CD8-positive, alpha-beta memory T cell (primary cell): ENCODE results near the gene SLIT3. TPM values are rescaled to one million over a fixed set of nuclear protein-coding genes. Genes with fewer than 3 reads are reported as not detected.

Experiments used
- CTCF ChIA-PET: fragments of 350-600 bp; sonication (Branson Sonifier 250); formaldehyde crosslinking; loops from one replicate; lab custom pipeline; 2021; ENCODE audit warnings: antibody characterized with exemption; lab: Charles Lee
- POLR2A ChIA-PET: fragments of 350-600 bp; sonication (Branson Sonifier 250); formaldehyde crosslinking; loops from one replicate; lab custom pipeline; 2021; ENCODE audit warnings: antibody characterized with exemption; lab: Charles Lee
- DNase-seq, 5 donors: peaks; one replicate each; pipeline versions ENCODE4 v3.0.0 to v3.0.0-alpha.2; 2020 to 2022; ENCODE audit warnings: mixed read lengths in 1 of 5
- H3K27ac ChIP-seq: one replicate; pipeline ENCODE4 v1.7.0; 2013; ENCODE audit warnings: low read depth, mild to moderate bottlenecking, low read length, moderate library complexity
- H3K27me3 ChIP-seq: 2 replicates; pipeline ENCODE4 v1.7.0; 2013; ENCODE audit warnings: low read length, mild to moderate bottlenecking; ENCODE audit not compliant: insufficient read depth, poor library complexity, severe bottlenecking
- H3K36me3 ChIP-seq: 2 replicates; pipeline ENCODE4 v1.7.0; 2013; ENCODE audit warnings: mild to moderate bottlenecking, low read length, moderate library complexity; ENCODE audit not compliant: insufficient read depth
- H3K4me1 ChIP-seq: 2 replicates; pipeline ENCODE4 v1.7.0; 2013; ENCODE audit warnings: mild to moderate bottlenecking, low read length, moderate library complexity; ENCODE audit not compliant: insufficient read depth
- H3K4me3 ChIP-seq: 2 replicates; pipeline ENCODE4 v1.7.0; 2013; ENCODE audit warnings: mild to moderate bottlenecking, low read length
- H3K9me3 ChIP-seq: 2 replicates; pipeline ENCODE4 v1.7.0; 2013; ENCODE audit warnings: mild to moderate bottlenecking, low read length
- H3K27ac Mint-ChIP-seq, 8 donors: one replicate each; pipeline ENCODE4 v1.8.0; 2020 to 2021; ENCODE audit warnings: mixed read lengths in 8 of 8, mild to moderate bottlenecking in 6 of 8, inconsistent platforms in 3 of 8, moderate library complexity in 3 of 8
- H3K27me3 Mint-ChIP-seq, 2 donors: one replicate each; pipeline ENCODE4 v1.8.0; 2020 to 2021; ENCODE audit warnings: mixed read lengths in 2 of 2, mild to moderate bottlenecking in 1 of 2, moderate library complexity in 1 of 2
- H3K36me3 Mint-ChIP-seq, 3 donors: one replicate each; pipeline ENCODE4 v1.8.0; 2020 to 2021; ENCODE audit warnings: mixed read lengths in 3 of 3, inconsistent platforms in 1 of 3, mild to moderate bottlenecking in 1 of 3
- H3K4me1 Mint-ChIP-seq, 3 donors: one replicate each; pipeline ENCODE4 v1.8.0; 2020 to 2021; ENCODE audit warnings: mixed read lengths in 3 of 3, inconsistent platforms in 1 of 3, mild to moderate bottlenecking in 1 of 3
- H3K4me3 Mint-ChIP-seq, 7 donors: one replicate each; pipeline ENCODE4 v1.8.0; 2020 to 2021; ENCODE audit warnings: mixed read lengths in 7 of 7, mild to moderate bottlenecking in 6 of 7, moderate library complexity in 4 of 7, inconsistent platforms in 2 of 7
- H3K9me3 Mint-ChIP-seq, 5 donors: one replicate each; pipeline ENCODE4 v1.8.0; 2020 to 2022; ENCODE audit warnings: mixed read lengths in 5 of 5, mild to moderate bottlenecking in 3 of 5, moderate library complexity in 2 of 5, inconsistent platforms in 1 of 5
- polyA plus RNA-seq: library from polyadenylated mRNA; unstranded; fragments of 300-500 nt; fragmentation: Illumina TruSeq; gene quantifications from one replicate; pipeline ENCODE4 v1.2.3, GENCODE V29; 2021
- total RNA-seq, 2 experiments: library from RNA; stranded (reverse); gene quantifications; one replicate each; pipeline ENCODE4 v1.2.3, GENCODE V29; 2021

Gene SLIT3
- total and polyA plus RNA-seq, 3 experiments from 2014 or later = 0.49 to 0.72 TPM; not detected in 1

GRCh38 chr5:168753691-168754254, 547.2 kb downstream of the SLIT3 start:
- CTCF ChIA-PET = no interaction called here
- H3K27me3 ChIP-seq = no peaks in the 10 kb centered on the region

GRCh38 chr5:168752416-168753190, 548.3 kb downstream of the SLIT3 start:
- DNase-seq = no peak
- CTCF ChIA-PET = interaction anchor here (1.0 kb wide), 1 partner anchor 12 kb away, joined by 3 read pairs; no protein-coding TSS in a partner anchor

More at GRCh38 chr5:168753691-168754254, 547.2 kb downstream of the SLIT3 start:
- H3K36me3 Mint-ChIP-seq = no peaks in the 10 kb centered on the region
- Histone ChIP-seq H3K4me1 (no peaks in the 10 kb centered on the region), H3K27ac (no peak overlapping the region), H3K4me3 (no peak overlapping the region), H3K36me3 (no peaks in the 10 kb centered on the region), H3K9me3 (no peaks in the 10 kb centered on the region)
- no peak overlapping the region for H3K27ac Mint-ChIP-seq
- no peak overlapping the region for H3K4me3 Mint-ChIP-seq
- no peaks in the 10 kb centered on the region for H3K9me3 Mint-ChIP-seq
- H3K27me3 Mint-ChIP-seq = peaks cover 4 to 6% of the 10 kb centered on the region in 2 donors
- no peaks in the 10 kb centered on the region for H3K4me1 Mint-ChIP-seq
- POLR2A ChIA-PET = no interaction called here
- no peak for DNase-seq

GRCh38 chr5:168752012-168752411, 548.9 kb downstream of the SLIT3 start:
- H3K9me3 ChIP-seq = no peaks in the 10 kb centered on the region
- Mint-ChIP-seq H3K36me3 (no peaks in the 10 kb centered on the region), H3K9me3 (peaks cover 0 to 2% (median 1%) of the 10 kb centered on the region in 5 donors), H3K4me3 (no peak overlapping the region), H3K27me3 (peaks cover 0 to 1% of the 10 kb centered on the region in 2 donors), H3K27ac (no peak overlapping the region), H3K4me1 (no peaks in the 10 kb centered on the region)
- H3K4me1 ChIP-seq = no peaks in the 10 kb centered on the region
- H3K27ac ChIP-seq = no peak overlapping the region
- POLR2A ChIA-PET = no interaction called here
- DNase-seq = no peak
- no peak overlapping the region for H3K4me3 ChIP-seq
- CTCF ChIA-PET = interaction anchor here (1.0 kb wide), 1 partner anchor 12 kb away, joined by 3 read pairs; no protein-coding TSS in a partner anchor
- no peaks in the 10 kb centered on the region for H3K36me3 ChIP-seq
- no peaks in the 10 kb centered on the region for H3K27me3 ChIP-seq

More at GRCh38 chr5:168752416-168753190, 548.3 kb downstream of the SLIT3 start:
- Mint-ChIP-seq H3K27me3 (peaks cover under 1 to 4% of the 10 kb centered on the region in 2 donors), H3K4me3 (no peak overlapping the region), H3K9me3 (no peaks in the 10 kb centered on the region), H3K27ac (no peak overlapping the region), H3K4me1 (no peaks in the 10 kb centered on the region), H3K36me3 (no peaks in the 10 kb centered on the region)
- Histone ChIP-seq H3K27ac (no peak overlapping the region), H3K4me1 (no peaks in the 10 kb centered on the region), H3K27me3 (no peaks in the 10 kb centered on the region), H3K4me3 (no peak overlapping the region), H3K36me3 (no peaks in the 10 kb centered on the region), H3K9me3 (no peaks in the 10 kb centered on the region)
- POLR2A ChIA-PET = no interaction called here

- ChIA-PET POLR2A (no interaction called here), CTCF (no interaction called here)
- Histone ChIP-seq H3K36me3 (no peaks in the 10 kb centered on the region), H3K27ac (no peak overlapping the region), H3K9me3 (no peaks in the 10 kb centered on the region), H3K27me3 (no peaks in the 10 kb centered on the region), H3K4me3 (no peak overlapping the region), H3K4me1 (no peaks in the 10 kb centered on the region)
- no peak for DNase-seq
- Mint-ChIP-seq H3K36me3 (no peaks in the 10 kb centered on the region), H3K4me3 (no peak overlapping the region), H3K9me3 (peaks cover 0 to 6% (median 2%) of the 10 kb centered on the region in 5 donors), H3K27me3 (peaks cover 0 to 1% of the 10 kb centered on the region in 2 donors), H3K27ac (no peak overlapping the region), H3K4me1 (peaks cover 0 to 2% (median 0%) of the 10 kb centered on the region in 3 donors)
These were observed 550.0 kb downstream of the SLIT3 start for GRCh38 chr5:168750926-168751325.

GRCh38 chr5:168749391-168750100, 551.4 kb downstream of the SLIT3 start:
- Mint-ChIP-seq H3K4me1 (peaks cover 0 to 5% (median 0%) of the 10 kb centered on the region in 3 donors), H3K4me3 (no peak overlapping the region), H3K27ac (no peak overlapping the region), H3K9me3 (peaks cover 0 to 9% (median 2%) of the 10 kb centered on the region in 5 donors), H3K36me3 (no peaks in the 10 kb centered on the region), H3K27me3 (peaks cover 0 to 1% of the 10 kb centered on the region in 2 donors)
- no peaks in the 10 kb centered on the region for H3K9me3 ChIP-seq
- no peak overlapping the region for H3K4me3 ChIP-seq
- CTCF ChIA-PET = no interaction called here
- DNase-seq = no peak
- POLR2A ChIA-PET = no interaction called here
- no peaks in the 10 kb centered on the region for H3K27me3 ChIP-seq
- no peaks in the 10 kb centered on the region for H3K4me1 ChIP-seq
- H3K36me3 ChIP-seq = no peaks in the 10 kb centered on the region
- no peak overlapping the region for H3K27ac ChIP-seq

GRCh38 chr5:168747987-168748777, 552.8 kb downstream of the SLIT3 start:
- Histone ChIP-seq H3K9me3 (no peaks in the 10 kb centered on the region), H3K4me1 (no peaks in the 10 kb centered on the region), H3K27me3 (no peaks in the 10 kb centered on the region), H3K27ac (no peak overlapping the region), H3K4me3 (no peak overlapping the region), H3K36me3 (no peaks in the 10 kb centered on the region)
- H3K4me3 Mint-ChIP-seq = no peak overlapping the region
- POLR2A ChIA-PET = no interaction called here
- CTCF ChIA-PET = no interaction called here
- H3K9me3 Mint-ChIP-seq = peaks cover 0 to 9% (median 2%) of the 10 kb centered on the region in 5 donors
- no peak overlapping the region for H3K27ac Mint-ChIP-seq
- no peaks in the 10 kb centered on the region for H3K27me3 Mint-ChIP-seq
- no peaks in the 10 kb centered on the region for H3K36me3 Mint-ChIP-seq
- peaks cover 0 to 5% (median 0%) of the 10 kb centered on the region in 3 donors for H3K4me1 Mint-ChIP-seq
- DNase-seq = peak in 1 of 5 donors; percentile 10

GRCh38 chr5:168746893-168747640, 553.9 kb downstream of the SLIT3 start:
- peak overlapping the region in 4 of 8 donors; percentile 21 to 74 (median 40) for H3K27ac Mint-ChIP-seq
- CTCF ChIA-PET = no interaction called here

More at GRCh38 chr5:168746893-168747640, 553.9 kb downstream of the SLIT3 start:
- Histone ChIP-seq H3K36me3 (no peaks in the 10 kb centered on the region), H3K4me1 (no peaks in the 10 kb centered on the region), H3K4me3 (no peak overlapping the region), H3K9me3 (no peaks in the 10 kb centered on the region), H3K27me3 (no peaks in the 10 kb centered on the region), H3K27ac (no peak overlapping the region)
- Mint-ChIP-seq H3K36me3 (no peaks in the 10 kb centered on the region), H3K9me3 (peaks cover 0 to 9% (median 2%) of the 10 kb centered on the region in 5 donors), H3K4me1 (peaks cover 0 to 5% (median 0%) of the 10 kb centered on the region in 3 donors), H3K27me3 (no peaks in the 10 kb centered on the region), H3K4me3 (no peak overlapping the region)
- POLR2A ChIA-PET = no interaction called here
- DNase-seq = no peak
